Measurements from ENCODE around the gene SURF4. TPM values are rescaled to one million over a fixed set of nuclear protein-coding genes. Genes with fewer than 3 reads are reported as not detected.
A peak's percentile ranks its signal among the peaks of the same experiment; 100 is the strongest.

Gene SURF4
- total and polyA plus RNA-seq, 5 experiments from 2014 or later: 68.7 to 146 (median 107) TPM

DNA sequence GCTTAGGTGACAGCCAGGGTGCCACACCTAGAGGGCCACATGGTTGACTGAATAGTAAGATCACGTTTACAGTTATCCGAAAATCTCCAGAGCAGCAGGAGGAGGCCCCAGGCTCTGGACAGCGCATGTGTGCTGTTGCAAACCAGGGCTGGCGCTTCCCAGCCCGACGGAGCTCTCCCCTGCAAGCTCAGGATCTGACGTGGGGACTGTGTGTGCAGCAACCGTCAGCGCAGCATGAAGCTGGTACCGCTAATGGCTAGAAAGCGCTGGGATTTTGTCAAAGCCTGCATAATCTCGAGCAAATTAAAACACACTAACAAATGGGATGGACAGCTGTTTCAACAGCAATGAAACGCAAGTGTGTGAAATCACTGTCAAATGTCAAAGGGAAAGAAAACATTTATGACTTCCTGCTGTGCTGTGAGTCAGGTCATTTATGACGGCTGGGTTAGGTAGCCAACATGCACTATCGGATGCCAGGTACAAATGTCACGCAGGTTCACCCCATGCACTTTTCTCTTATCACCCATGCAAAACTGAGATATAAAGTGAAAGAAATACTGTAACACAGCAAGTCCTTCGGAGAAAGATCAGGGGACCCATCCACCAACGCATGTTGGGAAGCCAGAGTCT, 7.5 kb downstream of the SURF4 start:
- peak overlapping the region; percentile 20 to 89 (median 81) for H3K4me3 Mint-ChIP-seq
- peaks cover 0 to 53% (median 7%) of the 10 kb centered on the region in 3 donors for H3K36me3 Mint-ChIP-seq
- no peaks in the 10 kb centered on the region for H3K27me3 Mint-ChIP-seq
- ATAC-seq: no peak
- no peak for DNase-seq
- H3K27ac Mint-ChIP-seq: peak overlapping the region; percentile 83 to 99 (median 96)
- no peaks in the 10 kb centered on the region for H3K9me3 Mint-ChIP-seq
- peaks cover 41 to 91% (median 69%) of the 10 kb centered on the region in 4 donors for H3K4me1 Mint-ChIP-seq
- POLR2A ChIA-PET: interaction anchor here (1.8 to 9.6 kb wide), 4 partner anchors 8 to 19 kb away, joined by 5 to 106 read pairs (median 12); partner anchors contain the start of genes MED22, RPL7A, STKLD1 and SURF1

DNA sequence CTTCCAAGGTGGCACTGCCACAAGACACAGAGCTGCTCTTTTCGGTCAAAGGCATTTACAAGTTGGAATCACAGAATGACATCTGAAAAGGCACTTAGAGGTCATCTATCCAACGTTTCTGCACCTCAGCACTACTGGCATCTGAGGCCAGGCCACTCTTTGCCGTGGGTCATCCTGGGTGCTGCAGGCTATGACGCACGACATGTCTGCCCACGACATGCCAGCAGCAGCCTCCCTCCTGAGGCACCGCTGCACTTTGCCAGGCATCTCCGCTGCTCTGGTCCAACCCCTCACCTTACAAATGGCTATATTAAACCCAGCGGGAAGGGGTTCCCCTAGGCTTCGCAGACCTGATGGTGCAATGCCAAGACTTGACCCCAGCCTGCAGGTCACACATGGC, 8.1 kb downstream of the SURF4 start:
- ATAC-seq (no peak), DNase-seq (no peak)
- peaks cover 41 to 88% (median 66%) of the 10 kb centered on the region in 4 donors for H3K4me1 Mint-ChIP-seq
- peak overlapping the region in 1 of 10 donors; percentile 49 for H3K27ac Mint-ChIP-seq
- peak overlapping the region in 2 of 10 donors; percentile 38 to 87 for H3K4me3 Mint-ChIP-seq
- POLR2A ChIA-PET: interaction anchor here (1.8 to 3.1 kb wide), 3 partner anchors 9 to 18 kb away, joined by 5 to 17 read pairs (median 8); partner anchors contain the start of genes MED22, RPL7A, STKLD1 and SURF1
- peaks cover 0 to 53% (median 9%) of the 10 kb centered on the region in 3 donors for H3K36me3 Mint-ChIP-seq
- H3K9me3 Mint-ChIP-seq: no peaks in the 10 kb centered on the region
- no peaks in the 10 kb centered on the region for H3K27me3 Mint-ChIP-seq

DNA sequence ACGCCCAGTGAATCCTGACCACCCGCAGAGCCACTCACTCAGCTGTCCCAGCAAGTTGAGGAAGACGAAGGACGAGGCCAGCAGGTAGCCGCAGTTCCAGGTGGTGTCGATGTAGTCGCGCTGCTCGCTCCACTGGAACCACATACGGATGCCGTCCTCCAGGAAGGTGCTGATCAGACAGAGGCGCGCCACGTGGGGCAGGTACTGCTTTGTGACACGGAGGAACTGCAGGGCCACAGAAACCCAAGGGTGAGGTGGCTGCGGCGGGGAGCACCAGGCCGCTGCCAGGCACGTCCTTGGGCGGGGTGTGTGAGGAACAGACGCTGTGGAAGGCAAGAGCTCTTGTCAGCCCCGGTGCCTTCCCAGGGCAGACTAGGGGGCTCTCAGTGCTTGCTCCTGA, 8.6 kb downstream of the SURF4 start:
- Mint-ChIP-seq H3K4me1 (peaks cover 37 to 83% (median 61%) of the 10 kb centered on the region in 4 donors), H3K4me3 (peak overlapping the region in 2 of 10 donors; percentile 6 to 13), H3K27ac (peak overlapping the region in 4 of 10 donors; percentile 38 to 63 (median 48)), H3K9me3 (no peaks in the 10 kb centered on the region), H3K36me3 (peaks cover 0 to 56% (median 9%) of the 10 kb centered on the region in 3 donors), H3K27me3 (no peaks in the 10 kb centered on the region)
- DNase-seq (no peak), ATAC-seq (no peak)
- POLR2A ChIA-PET: interaction anchor here (1.0 to 3.1 kb wide), 4 partner anchors 9 to 37 kb away, joined by 3 to 17 read pairs (median 6); partner anchors contain the start of genes MED22, RPL7A, STKLD1 and SURF1

DNA sequence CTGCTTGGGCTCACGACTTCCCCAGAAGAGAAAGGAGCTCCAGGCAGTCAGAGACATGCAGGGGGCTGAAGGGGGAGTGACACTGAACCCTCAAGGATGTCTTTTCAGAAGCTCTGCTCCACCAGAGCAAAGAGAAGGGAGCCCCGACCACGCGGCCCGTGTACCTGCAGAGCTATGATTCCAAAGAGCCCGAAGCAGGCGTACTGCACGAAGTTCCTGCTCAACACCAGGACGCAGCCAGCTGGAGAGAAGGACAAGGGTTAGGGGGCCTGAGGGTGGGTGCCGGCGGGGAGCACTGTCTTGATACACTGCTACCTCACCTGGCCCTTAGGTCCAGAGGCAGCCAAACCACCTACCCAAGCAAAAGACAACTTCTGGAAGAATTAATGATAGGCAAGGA, 9.4 kb downstream of the SURF4 start:
- no peak overlapping the region for H3K4me3 Mint-ChIP-seq
- H3K9me3 Mint-ChIP-seq: no peaks in the 10 kb centered on the region
- ATAC-seq: no peak
- no peaks in the 10 kb centered on the region for H3K27me3 Mint-ChIP-seq
- peaks cover 0 to 64% (median 9%) of the 10 kb centered on the region in 3 donors for H3K36me3 Mint-ChIP-seq
- POLR2A ChIA-PET: interaction anchor here (1.0 to 3.1 kb wide), 4 partner anchors 10 to 36 kb away, joined by 3 to 17 read pairs (median 6); partner anchors contain the start of genes MED22, RPL7A, STKLD1 and SURF1
- no peak for DNase-seq
- peaks cover 32 to 75% (median 54%) of the 10 kb centered on the region in 4 donors for H3K4me1 Mint-ChIP-seq
- peak overlapping the region in 2 of 10 donors; percentile 15 to 69 for H3K27ac Mint-ChIP-seq

DNA sequence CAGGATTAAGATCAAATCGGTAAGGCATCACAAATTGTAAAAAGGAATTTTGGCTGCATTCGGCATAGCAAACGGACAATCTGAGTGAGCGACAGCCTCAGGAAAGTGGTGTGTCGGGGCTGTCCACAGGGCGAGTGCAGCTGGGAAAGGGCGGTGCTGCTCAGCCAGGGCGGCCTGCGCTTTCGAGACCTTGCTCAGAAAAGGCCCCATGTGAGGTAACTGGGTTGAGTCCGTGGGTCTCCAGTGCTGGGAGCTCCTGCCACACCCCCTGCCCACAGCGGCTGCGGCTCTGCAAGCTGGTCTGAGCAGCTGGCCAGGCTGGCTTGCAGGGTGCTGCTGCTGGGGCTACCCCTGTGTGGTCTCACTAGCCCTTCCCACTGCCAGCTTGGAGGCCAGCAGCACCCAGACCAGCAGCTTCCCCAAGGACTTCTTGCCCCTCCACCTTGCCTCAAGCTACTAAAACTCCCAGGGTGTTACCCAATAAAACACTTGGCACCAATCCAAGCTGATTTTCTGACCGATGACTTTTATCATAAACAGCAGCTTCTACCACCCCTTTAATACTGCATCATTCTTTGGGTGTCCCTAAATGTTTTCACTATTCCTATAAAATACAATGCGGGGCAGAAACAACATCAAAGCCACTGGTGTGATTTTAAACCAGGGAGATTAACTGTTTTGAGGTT, 13.4 kb downstream of the SURF4 start:
- DNase-seq (no peak), ATAC-seq (no peak)
- peak overlapping the region in 4 of 10 donors; percentile 17 to 56 (median 27) for H3K27ac Mint-ChIP-seq
- POLR2A ChIA-PET: interaction anchor here (1.4 kb wide), 1 partner anchor 13 kb away, joined by 3 read pairs; no protein-coding TSS in a partner anchor
- no peak overlapping the region for H3K4me3 Mint-ChIP-seq
- peaks cover 19 to 52% (median 34%) of the 10 kb centered on the region in 4 donors for H3K4me1 Mint-ChIP-seq
- peaks cover 0 to 79% (median 9%) of the 10 kb centered on the region in 3 donors for H3K36me3 Mint-ChIP-seq
- no peaks in the 10 kb centered on the region for H3K27me3 Mint-ChIP-seq
- no peaks in the 10 kb centered on the region for H3K9me3 Mint-ChIP-seq

DNA sequence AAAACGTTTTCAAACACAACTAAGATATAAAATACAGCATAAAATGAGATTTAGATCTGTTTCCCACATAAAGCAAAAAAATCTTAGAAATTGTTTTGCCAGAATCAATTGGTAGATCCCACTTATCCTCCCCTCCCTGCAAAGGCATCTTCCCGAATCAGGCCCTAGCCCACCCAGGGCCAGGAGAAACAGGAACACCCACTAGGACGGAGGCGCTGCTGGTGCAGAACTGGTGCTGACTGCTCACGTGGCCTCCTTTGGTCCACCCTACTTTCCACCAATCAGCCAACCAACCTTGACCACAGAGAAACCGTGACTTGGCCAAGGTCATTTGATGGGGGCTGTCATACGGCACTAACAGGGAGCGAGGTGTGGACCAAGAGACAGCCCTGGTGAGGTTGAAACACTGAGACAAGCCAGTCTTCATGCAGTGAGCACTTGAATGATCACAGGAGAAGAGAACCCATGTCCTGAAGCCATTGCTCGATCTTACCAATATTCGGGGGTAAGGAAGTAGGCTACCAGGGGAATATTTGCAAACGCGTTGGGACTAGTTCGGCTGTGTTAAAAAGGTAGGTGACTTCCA, 14.3 kb downstream of the SURF4 start:
- POLR2A ChIA-PET: interaction anchor here (1.4 kb wide), 1 partner anchor 12 kb away, joined by 3 read pairs; no protein-coding TSS in a partner anchor
- Mint-ChIP-seq H3K4me1 (peaks cover 19 to 49% (median 32%) of the 10 kb centered on the region in 4 donors), H3K9me3 (no peaks in the 10 kb centered on the region), H3K4me3 (no peak overlapping the region), H3K36me3 (peaks cover 0 to 74% (median 9%) of the 10 kb centered on the region in 3 donors), H3K27me3 (no peaks in the 10 kb centered on the region), H3K27ac (peak overlapping the region in 7 of 10 donors; percentile 37 to 73 (median 44))
- DNase-seq (no peak), ATAC-seq (no peak)

DNA sequence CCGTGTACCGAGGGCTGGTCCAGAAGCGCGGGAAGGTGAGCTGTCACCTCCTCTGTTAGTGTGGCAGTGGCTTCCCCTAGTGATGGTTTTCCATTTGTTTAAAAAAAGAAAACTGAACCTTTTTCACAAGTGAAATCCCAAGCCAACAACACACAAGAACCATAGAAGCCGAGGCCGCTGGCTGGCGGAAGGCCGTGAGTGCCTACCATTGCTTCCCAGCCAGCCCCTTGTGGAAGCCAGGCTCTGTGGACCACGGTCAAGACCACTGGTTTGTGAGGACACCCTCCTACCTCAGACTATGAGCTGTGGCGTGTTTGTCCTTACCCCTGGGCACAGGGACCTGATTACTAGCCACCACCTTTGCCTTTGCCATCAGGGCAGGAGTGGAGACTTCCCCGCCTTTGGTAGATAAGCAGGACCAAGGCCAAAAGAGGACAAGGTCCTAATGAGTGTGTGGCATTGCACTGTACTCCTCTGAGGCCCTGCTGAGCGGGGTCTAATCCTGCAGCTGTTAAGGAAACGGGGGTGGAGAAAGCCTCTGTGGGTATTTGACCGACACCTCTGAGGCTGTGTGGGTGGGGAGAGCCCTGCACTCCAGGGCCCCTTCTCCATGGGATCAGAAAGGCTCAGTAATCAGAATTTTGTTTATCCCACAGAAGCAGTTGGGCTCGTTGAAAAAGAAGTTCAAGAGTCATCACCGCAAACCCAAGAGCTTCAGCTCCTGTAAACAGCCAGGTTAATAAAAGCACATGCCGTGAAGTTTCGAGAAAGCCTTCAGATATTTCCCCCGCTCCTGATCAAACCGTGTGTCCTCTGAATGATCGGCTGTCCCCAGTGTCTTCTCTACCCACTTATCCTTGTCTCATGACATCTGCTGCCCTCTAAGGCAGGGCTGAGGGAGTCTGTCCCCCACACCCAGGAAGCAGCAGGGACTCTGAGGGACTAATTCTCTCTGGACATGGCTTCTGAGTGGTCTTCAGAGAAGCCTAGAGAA, 15.2 kb downstream of the SURF4 start:
- Mint-ChIP-seq H3K9me3 (no peaks in the 10 kb centered on the region), H3K27ac (peak overlapping the region in 8 of 10 donors; percentile 28 to 78 (median 57)), H3K4me1 (peaks cover 17 to 43% (median 30%) of the 10 kb centered on the region in 4 donors), H3K36me3 (peaks cover 0 to 66% (median 9%) of the 10 kb centered on the region in 3 donors), H3K27me3 (no peaks in the 10 kb centered on the region), H3K4me3 (no peak overlapping the region)
- DNase-seq (no peak), ATAC-seq (no peak)
- POLR2A ChIA-PET: interaction anchor here (7.8 kb wide), 1 partner anchor 12 kb away, joined by 143 read pairs; no protein-coding TSS in a partner anchor

DNA sequence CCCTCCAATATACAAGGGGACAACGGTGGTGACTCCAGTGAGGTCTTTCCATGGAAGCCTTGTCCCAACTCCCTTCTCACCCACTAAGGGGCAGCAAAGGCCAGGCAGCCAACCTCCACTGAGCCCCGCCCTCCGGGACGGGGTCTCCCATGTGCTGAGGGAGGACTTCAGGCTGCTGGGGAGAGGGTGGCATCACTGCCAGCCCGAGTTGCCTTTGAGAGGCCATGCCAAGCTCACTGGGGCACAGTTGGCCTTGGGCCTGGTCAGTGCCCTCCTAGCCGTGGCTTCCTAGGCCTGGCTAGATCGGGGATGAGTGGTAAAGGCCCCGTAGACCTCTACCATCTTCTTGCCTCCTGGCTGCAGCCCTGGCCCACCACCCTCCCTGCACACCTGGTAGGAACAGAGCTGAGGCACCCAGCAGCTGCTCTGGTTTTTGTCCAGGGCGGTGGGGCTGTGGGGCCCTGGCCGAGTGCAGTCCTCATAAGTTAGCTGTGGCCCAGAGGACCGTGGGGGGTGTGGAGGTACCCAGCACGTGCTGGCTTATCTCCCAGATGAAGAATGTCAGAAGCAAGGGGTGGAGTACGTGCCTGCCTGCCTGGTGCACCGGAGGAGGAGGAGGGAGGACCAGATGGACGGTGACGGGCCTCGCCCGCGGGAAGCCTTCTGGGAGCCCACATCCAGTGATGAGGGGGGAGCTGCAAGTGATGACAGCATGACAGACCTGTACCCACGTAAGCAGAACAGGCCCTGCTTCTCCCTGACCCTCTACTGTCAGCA, 16.3 kb downstream of the SURF4 start:
- no peaks in the 10 kb centered on the region for H3K9me3 Mint-ChIP-seq
- ATAC-seq (no peak), DNase-seq (peak in 2 of 10 donors; percentile 22 to 24)
- peak overlapping the region in 4 of 10 donors; percentile 24 to 85 (median 40) for H3K4me3 Mint-ChIP-seq
- POLR2A ChIA-PET: interaction anchor here (1.1 to 7.8 kb wide), 3 partner anchors 11 to 17 kb away, joined by 3 to 143 read pairs (median 3); partner anchors contain the start of gene STKLD1
- H3K27me3 Mint-ChIP-seq: no peaks in the 10 kb centered on the region
- H3K4me1 Mint-ChIP-seq: peaks cover 17 to 46% (median 33%) of the 10 kb centered on the region in 4 donors
- H3K36me3 Mint-ChIP-seq: peaks cover 0 to 55% (median 9%) of the 10 kb centered on the region in 3 donors
- H3K27ac Mint-ChIP-seq: peak overlapping the region in 6 of 10 donors; percentile 37 to 77 (median 51)

DNA sequence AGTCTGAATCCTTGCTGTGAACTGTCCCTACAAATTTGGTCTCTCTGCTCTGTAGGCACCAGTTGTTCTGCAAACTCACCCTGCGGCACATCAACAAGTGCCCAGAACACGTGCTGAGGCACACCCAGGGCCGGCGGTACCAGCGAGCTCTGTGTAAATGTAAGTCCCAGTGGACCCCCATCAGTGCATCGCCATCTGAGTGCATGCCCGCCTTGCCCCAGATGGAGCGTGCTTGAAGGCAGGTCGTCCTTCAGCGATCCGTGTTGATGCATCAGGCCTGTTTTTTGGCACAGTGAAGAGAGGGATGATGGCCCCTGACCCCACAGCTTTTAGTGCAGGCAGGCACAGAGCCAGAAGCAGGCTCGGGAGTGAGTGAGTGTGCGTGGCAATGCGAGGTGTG, 18.2 kb downstream of the SURF4 start:
- no peak for ATAC-seq
- no peaks in the 10 kb centered on the region for H3K27me3 Mint-ChIP-seq
- no peaks in the 10 kb centered on the region for H3K9me3 Mint-ChIP-seq
- peaks cover 21 to 43% (median 32%) of the 10 kb centered on the region in 4 donors for H3K4me1 Mint-ChIP-seq
- peak overlapping the region; percentile 58 to 90 (median 82) for H3K4me3 Mint-ChIP-seq
- POLR2A ChIA-PET: interaction anchor here (1.9 to 7.8 kb wide), 6 partner anchors 8 to 102 kb away, joined by 8 to 143 read pairs (median 9); partner anchors contain the start of genes CACFD1, MED22, RPL7A and STKLD1
- H3K36me3 Mint-ChIP-seq: peaks cover 0 to 45% (median 0%) of the 10 kb centered on the region in 3 donors
- no peak for DNase-seq
- peak overlapping the region in 9 of 10 donors; percentile 47 to 90 (median 84) for H3K27ac Mint-ChIP-seq

DNA sequence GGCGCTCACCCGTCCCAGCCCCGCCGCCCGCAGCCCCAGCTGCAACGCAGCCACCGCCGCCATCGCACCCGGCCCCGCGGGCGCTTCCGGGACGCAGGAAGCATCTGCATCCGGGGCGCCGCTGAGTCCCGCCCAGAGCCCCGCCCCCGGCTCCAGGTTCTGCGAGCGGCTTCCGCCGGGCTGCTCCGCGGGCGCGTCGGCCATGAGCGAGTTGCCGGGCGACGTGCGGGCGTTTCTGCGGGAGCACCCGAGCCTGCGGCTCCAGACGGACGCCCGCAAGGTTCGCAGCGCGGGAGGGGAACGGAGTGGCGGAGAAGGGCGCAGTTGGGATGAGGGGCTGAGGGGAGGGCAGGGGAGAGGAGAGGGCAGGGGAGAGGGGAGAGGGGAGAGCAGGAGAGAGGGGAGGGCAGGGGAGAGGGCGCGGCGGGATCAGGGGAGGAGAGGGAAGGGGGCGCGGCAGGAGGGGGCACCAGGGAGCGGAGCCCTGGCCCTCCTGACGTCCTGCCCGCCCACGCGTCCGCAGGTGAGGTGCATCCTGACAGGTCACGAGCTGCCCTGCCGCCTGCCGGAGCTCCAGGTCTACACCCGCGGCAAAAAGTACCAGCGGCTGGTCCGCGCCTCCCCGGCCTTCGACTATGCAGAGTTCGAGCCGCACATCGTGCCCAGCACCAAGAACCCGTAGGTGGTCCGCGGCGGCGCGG, 19.3 kb downstream of the SURF4 start, which contains the start of the genes SURF1 and SURF2:
Gene SURF1 (minus strand): TSS at position 97 of the 701 bp plus-strand sequence. CDS start 34 bp downstream, at position 63.
Gene SURF2 (plus strand): TSS at position 160 of the 701 bp plus-strand sequence. CDS start 43 bp downstream, at position 203.
- no peaks in the 10 kb centered on the region for H3K9me3 Mint-ChIP-seq
- peak within 1 kb of the TSS; percentile 67 to 95 (median 90) for H3K27ac Mint-ChIP-seq
- peaks cover 0 to 42% (median 4%) of the 10 kb centered on the region in 3 donors for H3K36me3 Mint-ChIP-seq
- peak within 1 kb of the TSS; percentile 82 to 93 (median 86) for H3K4me3 Mint-ChIP-seq
- no peaks in the 10 kb centered on the region for H3K27me3 Mint-ChIP-seq
- POLR2A ChIA-PET: interaction anchor here (0.8 to 7.8 kb wide), 14 partner anchors 9 to 326 kb away, joined by 3 to 143 read pairs (median 8); partner anchors contain the start of genes CACFD1, GTF3C5, MED22 and RPL7A
- peaks cover 20 to 48% (median 32%) of the 10 kb centered on the region in 4 donors for H3K4me1 Mint-ChIP-seq
- ATAC-seq (peak; percentile 92 to 94), DNase-seq (peak; percentile 78 to 93 (median 86))
